ENCODE measurements around the gene TM4SF4. TPM values are rescaled to one million over a fixed set of nuclear protein-coding genes. Genes with fewer than 3 reads are reported as not detected.

Gene TM4SF4, protein sequence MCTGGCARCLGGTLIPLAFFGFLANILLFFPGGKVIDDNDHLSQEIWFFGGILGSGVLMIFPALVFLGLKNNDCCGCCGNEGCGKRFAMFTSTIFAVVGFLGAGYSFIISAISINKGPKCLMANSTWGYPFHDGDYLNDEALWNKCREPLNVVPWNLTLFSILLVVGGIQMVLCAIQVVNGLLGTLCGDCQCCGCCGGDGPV
- total RNA-seq (2021) (not detected in 2 replicates), Bru-seq, nascent RNA (percentile 15 among the genes with signal in this experiment), BruChase-seq, experiment 1, labeled RNA remaining after a 2-hour chase (percentile 15 among the genes with signal in this experiment), BruChase-seq, experiment 2, labeled RNA remaining after a 6-hour chase (percentile 19 among the genes with signal in this experiment)
- long read RNA-seq = 0 reads

DNA sequence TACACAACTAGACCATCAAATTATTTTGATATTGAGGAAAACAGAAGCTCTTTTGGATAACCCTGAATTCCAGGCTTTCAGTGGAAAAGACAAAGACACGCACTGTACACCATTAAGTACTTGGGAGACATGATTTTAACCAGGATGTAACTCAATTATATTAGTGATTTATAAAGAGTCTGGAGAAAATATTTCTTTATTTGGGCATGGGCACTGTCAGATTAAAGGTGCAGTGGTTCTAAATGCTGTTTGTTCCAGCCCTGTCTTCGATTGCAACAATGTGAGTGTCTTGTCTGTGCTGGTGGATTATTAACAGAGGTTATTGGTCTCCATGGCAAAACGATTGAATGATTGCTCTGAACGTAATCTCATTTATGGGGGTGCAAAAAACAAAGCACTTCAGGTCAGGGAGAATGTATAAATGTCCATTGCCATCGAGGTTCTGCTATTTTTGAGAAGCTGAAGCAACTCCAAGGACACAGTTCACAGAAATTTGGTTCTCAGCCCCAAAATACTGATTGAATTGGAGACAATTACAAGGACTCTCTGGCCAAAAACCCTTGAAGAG lies at the start of gene TM4SF4:
TM4SF4 (plus strand) TSS at position 448 of the 568 bp plus-strand sequence. CDS start 181 bp downstream, outside the sequence.
- intact Hi-C loops (cut with micrococcal nuclease; ENCODE audit: unreplicated experiment) = no loop called here
- no peak within 1 kb of the TSS for H3K4me3 ChIP-seq
- no peaks in the 10 kb centered on the region for H4K20me1 ChIP-seq (ENCODE audit: insufficient read depth)
- no peak within 1 kb of the TSS for H2AFZ ChIP-seq
- POLR2A ChIA-PET (ENCODE audit: unreplicated experiment) = interaction anchor here (0.6 to 1.1 kb wide), 4 partner anchors 118 to 344 kb away, joined by 3 to 5 read pairs (median 4); no protein-coding TSS in a partner anchor
- no peaks in the 10 kb centered on the region; the same call in 1 of the 2 replicates for H3K9me2 ChIP-seq (ENCODE audit: insufficient read depth)
- DNase-seq = no peak
- no peaks in the 10 kb centered on the region for H3K36me3 ChIP-seq (ENCODE audit: low read depth)
- H3K27me3 ChIP-seq (ENCODE audit: insufficient read depth, low read depth) = no peaks in the 10 kb centered on the region
- no peaks in the 10 kb centered on the region for H3K79me2 ChIP-seq (ENCODE audit: low read depth)
- BruUV-seq (replicated peaks) = TSS peak; percentile 88
- H3K4me2 ChIP-seq = peak within 1 kb of the TSS; percentile 47
- H3F3A ChIP-seq (ENCODE audit: insufficient read depth, low read depth) = peaks cover 22% of the 10 kb centered on the region; the same call in 1 of the 2 replicates
- no peak for TF ChIP-seq EZH2 (IDR thresholded peaks at IDR 0.05; ENCODE audit: low read depth)
- TF ChIP-seq, protein P1, sequence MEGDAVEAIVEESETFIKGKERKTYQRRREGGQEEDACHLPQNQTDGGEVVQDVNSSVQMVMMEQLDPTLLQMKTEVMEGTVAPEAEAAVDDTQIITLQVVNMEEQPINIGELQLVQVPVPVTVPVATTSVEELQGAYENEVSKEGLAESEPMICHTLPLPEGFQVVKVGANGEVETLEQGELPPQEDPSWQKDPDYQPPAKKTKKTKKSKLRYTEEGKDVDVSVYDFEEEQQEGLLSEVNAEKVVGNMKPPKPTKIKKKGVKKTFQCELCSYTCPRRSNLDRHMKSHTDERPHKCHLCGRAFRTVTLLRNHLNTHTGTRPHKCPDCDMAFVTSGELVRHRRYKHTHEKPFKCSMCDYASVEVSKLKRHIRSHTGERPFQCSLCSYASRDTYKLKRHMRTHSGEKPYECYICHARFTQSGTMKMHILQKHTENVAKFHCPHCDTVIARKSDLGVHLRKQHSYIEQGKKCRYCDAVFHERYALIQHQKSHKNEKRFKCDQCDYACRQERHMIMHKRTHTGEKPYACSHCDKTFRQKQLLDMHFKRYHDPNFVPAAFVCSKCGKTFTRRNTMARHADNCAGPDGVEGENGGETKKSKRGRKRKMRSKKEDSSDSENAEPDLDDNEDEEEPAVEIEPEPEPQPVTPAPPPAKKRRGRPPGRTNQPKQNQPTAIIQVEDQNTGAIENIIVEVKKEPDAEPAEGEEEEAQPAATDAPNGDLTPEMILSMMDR (conservative IDR thresholded peaks at IDR 0.05) = no peak
- H3K4me1 ChIP-seq (replicated peaks; ENCODE audit: insufficient read depth) = peaks cover 42% of the 10 kb centered on the region
- no peaks in the 10 kb centered on the region for H3K9me3 ChIP-seq (ENCODE audit: insufficient read depth, low read depth)
- H3K27ac ChIP-seq = peak within 1 kb of the TSS; percentile 73
- CTCF ChIA-PET = interaction anchor here (0.6 to 1.5 kb wide), 6 partner anchors 26 to 295 kb away, joined by 3 to 5 read pairs (median 4); no protein-coding TSS in a partner anchor

DNA sequence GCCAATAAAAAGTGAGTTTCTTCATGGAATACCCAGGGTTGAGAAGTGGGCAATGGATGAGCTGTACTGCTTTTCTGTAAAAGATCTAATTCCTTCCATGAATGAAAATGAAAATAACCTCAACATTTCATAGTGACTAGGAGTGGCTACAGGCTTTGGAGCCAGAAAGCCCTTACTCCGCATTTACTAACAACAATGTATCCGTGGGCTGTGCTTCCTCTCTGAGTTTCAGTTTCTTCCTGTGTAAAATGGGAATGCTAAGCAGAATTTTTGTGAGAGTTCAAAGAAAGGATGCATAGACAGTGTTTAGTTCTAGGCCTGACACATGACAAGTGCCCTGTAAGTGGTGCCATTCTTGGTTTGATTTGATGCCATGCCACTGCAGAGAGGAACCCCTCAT lies 49.6 kb upstream of the TM4SF4 start:
- Histone ChIP-seq H4K20me1 (ENCODE audit: insufficient read depth) (no peaks in the 10 kb centered on the region), H2AFZ (no peak overlapping the region), H3K9me2 (ENCODE audit: insufficient read depth) (no peaks in the 10 kb centered on the region), H3K4me1 (replicated peaks; ENCODE audit: insufficient read depth) (no peaks in the 10 kb centered on the region), H3K27ac (no peak overlapping the region), H3K27me3 (ENCODE audit: insufficient read depth, low read depth) (no peaks in the 10 kb centered on the region), H3K9me3 (ENCODE audit: insufficient read depth, low read depth) (no peaks in the 10 kb centered on the region; the same call in 1 of the 2 replicates), H3F3A (ENCODE audit: insufficient read depth, low read depth) (no peaks in the 10 kb centered on the region), H3K79me2 (ENCODE audit: low read depth) (no peaks in the 10 kb centered on the region), H3K4me2 (no peak overlapping the region), H3K36me3 (ENCODE audit: low read depth) (no peaks in the 10 kb centered on the region), H3K4me3 (no peak overlapping the region)
- TF ChIP-seq, protein P1 (conservative IDR thresholded peaks at IDR 0.05) = no peak
- TF ChIP-seq EZH2 (IDR thresholded peaks at IDR 0.05; ENCODE audit: low read depth) = no peak
- intact Hi-C loops (cut with micrococcal nuclease; ENCODE audit: unreplicated experiment) = no loop called here
- ChIA-PET CTCF (no interaction called here), POLR2A (ENCODE audit: unreplicated experiment) (no interaction called here)
- BruUV-seq (replicated peaks) = no TSS peak
- no peak for DNase-seq

DNA sequence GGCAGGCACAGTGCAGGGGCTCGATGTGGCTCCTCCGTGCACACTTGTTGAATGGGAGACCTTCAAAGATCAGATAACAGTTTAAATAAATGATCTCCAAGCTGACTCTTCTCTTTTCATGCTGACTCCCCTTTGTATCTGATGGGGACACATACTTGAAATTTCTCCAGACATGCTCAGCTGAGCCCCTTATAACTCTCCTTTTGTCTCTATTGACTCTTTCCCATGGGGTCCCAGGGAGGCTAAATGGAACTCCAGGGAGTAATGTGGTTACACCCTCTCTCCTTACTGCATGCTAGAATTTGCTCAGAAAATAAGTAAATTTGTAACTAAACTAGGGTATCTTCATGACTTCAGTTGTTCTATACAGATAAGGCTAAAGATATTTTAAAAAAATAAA lies 48.2 kb upstream of the TM4SF4 start:
- no peak overlapping the region for H3K27ac ChIP-seq
- H3K79me2 ChIP-seq (ENCODE audit: low read depth) = no peaks in the 10 kb centered on the region
- no peaks in the 10 kb centered on the region for H3K27me3 ChIP-seq (ENCODE audit: insufficient read depth, low read depth)
- no peaks in the 10 kb centered on the region; the same call in 1 of the 2 replicates for H3K9me3 ChIP-seq (ENCODE audit: insufficient read depth, low read depth)
- H3K36me3 ChIP-seq (ENCODE audit: low read depth) = no peaks in the 10 kb centered on the region
- no peak overlapping the region for H2AFZ ChIP-seq
- no peak for DNase-seq
- H4K20me1 ChIP-seq (ENCODE audit: insufficient read depth) = no peaks in the 10 kb centered on the region
- intact Hi-C loops (cut with micrococcal nuclease; ENCODE audit: unreplicated experiment) = no loop called here
- H3K9me2 ChIP-seq (ENCODE audit: insufficient read depth) = no peaks in the 10 kb centered on the region
- no peak overlapping the region for H3K4me2 ChIP-seq
- no TSS peak for BruUV-seq (replicated peaks)
- POLR2A ChIA-PET (ENCODE audit: unreplicated experiment) = interaction anchor here (0.6 kb wide), 1 partner anchor 35 kb away, joined by 4 read pairs; no protein-coding TSS in a partner anchor
- no peak for TF ChIP-seq EZH2 (IDR thresholded peaks at IDR 0.05; ENCODE audit: low read depth)
- TF ChIP-seq, protein P1 (conservative IDR thresholded peaks at IDR 0.05) = no peak
- H3K4me3 ChIP-seq = no peak overlapping the region
- CTCF ChIA-PET = no interaction called here
- H3F3A ChIP-seq (ENCODE audit: insufficient read depth, low read depth) = no peaks in the 10 kb centered on the region
- H3K4me1 ChIP-seq (replicated peaks; ENCODE audit: insufficient read depth) = no peaks in the 10 kb centered on the region

All from PC-9 (cell line).